ENCODE measurements around the gene RAB12.
A peak's percentile ranks its signal among the peaks of the same experiment; 100 is the strongest.

RAB12 gene

DNA sequence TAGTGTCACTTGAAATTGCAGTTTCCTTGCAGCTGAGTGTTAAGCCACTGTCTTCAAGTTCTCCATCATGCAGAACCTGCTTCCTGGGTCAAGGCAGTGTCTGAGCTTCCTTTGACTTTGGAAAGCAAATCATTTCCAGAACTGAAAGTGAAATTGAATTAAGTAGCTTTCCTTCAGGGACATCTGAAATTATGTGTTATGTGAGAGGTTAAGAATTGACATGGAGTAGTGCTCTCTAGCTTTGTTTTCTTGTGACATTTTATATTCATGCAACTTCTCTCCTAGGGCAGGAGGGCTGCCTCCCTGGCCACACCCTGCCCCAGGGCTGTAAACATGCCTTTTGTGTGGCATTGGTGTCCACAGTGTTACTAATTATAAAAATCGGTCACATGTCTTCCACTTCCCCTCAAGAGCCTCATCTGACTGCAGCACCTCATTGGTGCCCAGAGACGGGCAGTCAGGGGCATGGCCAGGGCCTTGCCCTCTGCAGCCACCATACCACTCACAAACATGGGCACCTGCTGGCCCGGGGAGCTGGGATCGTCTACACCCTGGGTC, 14.4 kb downstream of the RAB12 start:
- TF ChIP-seq, protein P1, sequence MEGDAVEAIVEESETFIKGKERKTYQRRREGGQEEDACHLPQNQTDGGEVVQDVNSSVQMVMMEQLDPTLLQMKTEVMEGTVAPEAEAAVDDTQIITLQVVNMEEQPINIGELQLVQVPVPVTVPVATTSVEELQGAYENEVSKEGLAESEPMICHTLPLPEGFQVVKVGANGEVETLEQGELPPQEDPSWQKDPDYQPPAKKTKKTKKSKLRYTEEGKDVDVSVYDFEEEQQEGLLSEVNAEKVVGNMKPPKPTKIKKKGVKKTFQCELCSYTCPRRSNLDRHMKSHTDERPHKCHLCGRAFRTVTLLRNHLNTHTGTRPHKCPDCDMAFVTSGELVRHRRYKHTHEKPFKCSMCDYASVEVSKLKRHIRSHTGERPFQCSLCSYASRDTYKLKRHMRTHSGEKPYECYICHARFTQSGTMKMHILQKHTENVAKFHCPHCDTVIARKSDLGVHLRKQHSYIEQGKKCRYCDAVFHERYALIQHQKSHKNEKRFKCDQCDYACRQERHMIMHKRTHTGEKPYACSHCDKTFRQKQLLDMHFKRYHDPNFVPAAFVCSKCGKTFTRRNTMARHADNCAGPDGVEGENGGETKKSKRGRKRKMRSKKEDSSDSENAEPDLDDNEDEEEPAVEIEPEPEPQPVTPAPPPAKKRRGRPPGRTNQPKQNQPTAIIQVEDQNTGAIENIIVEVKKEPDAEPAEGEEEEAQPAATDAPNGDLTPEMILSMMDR (IDR thresholded peaks at IDR 0.05), result no peak
- H3K9me3 Mint-ChIP-seq, result peaks cover 24% of the 10 kb centered on the region
- peaks cover 69% of the 10 kb centered on the region for H3K36me3 Mint-ChIP-seq (ENCODE audit: low read depth)
- no peak for DNase-seq
- no peak overlapping the region for H3K4me3 Mint-ChIP-seq
- H3K4me1 Mint-ChIP-seq, result peaks cover 4% of the 10 kb centered on the region
- H3K27ac Mint-ChIP-seq, result no peak overlapping the region
- H3K27me3 Mint-ChIP-seq (ENCODE audit: low read depth, poor library complexity), result no peaks in the 10 kb centered on the region

GRCh38 chr18:8625461-8626092, 16.3 kb downstream of the RAB12 start:
- TF ChIP-seq, protein P1 (IDR thresholded peaks at IDR 0.05), result no peak
- peak overlapping the region; percentile 82 for H3K27ac Mint-ChIP-seq
- no peaks in the 10 kb centered on the region for H3K27me3 Mint-ChIP-seq (ENCODE audit: low read depth, poor library complexity)
- peaks cover 55% of the 10 kb centered on the region for H3K36me3 Mint-ChIP-seq (ENCODE audit: low read depth)
- peaks cover 18% of the 10 kb centered on the region for H3K9me3 Mint-ChIP-seq
- DNase-seq, result no peak
- peaks cover 4% of the 10 kb centered on the region for H3K4me1 Mint-ChIP-seq
- no peak overlapping the region for H3K4me3 Mint-ChIP-seq

- TF ChIP-seq, protein P1 (IDR thresholded peaks at IDR 0.05), result no peak
- H3K27me3 Mint-ChIP-seq (ENCODE audit: low read depth, poor library complexity), result no peaks in the 10 kb centered on the region
- peaks cover 45% of the 10 kb centered on the region for H3K36me3 Mint-ChIP-seq (ENCODE audit: low read depth)
- H3K4me1 Mint-ChIP-seq, result peaks cover 4% of the 10 kb centered on the region
- no peak overlapping the region for H3K4me3 Mint-ChIP-seq
- no peak for DNase-seq
- H3K9me3 Mint-ChIP-seq, result peaks cover 9% of the 10 kb centered on the region
- H3K27ac Mint-ChIP-seq, result peak overlapping the region; percentile 42
Measured at GRCh38 chr18:8626414-8627106, 17.3 kb downstream of the RAB12 start.

DNA sequence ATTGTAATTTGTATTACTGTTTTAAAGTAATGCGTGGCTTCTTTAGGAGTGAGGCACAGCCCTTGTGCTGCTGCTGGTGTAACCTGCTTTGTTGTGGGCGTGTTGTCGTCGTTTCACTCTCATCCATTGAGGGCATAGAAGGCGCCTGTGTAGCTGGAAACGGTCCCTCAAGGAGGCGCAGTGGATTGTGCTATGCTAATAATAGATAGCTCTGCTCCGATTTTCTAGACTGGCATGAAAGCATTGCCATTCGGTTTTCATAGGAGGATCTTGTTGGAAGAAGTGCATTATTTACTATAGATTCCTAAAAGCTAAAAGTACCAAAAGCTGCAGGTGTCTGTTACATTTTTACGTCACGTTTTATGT, 17.9 kb downstream of the RAB12 start:
- peaks cover 3% of the 10 kb centered on the region for H3K4me1 Mint-ChIP-seq
- H3K27me3 Mint-ChIP-seq (ENCODE audit: low read depth, poor library complexity), result no peaks in the 10 kb centered on the region
- no peak overlapping the region for H3K27ac Mint-ChIP-seq
- TF ChIP-seq, protein P1 (IDR thresholded peaks at IDR 0.05), result no peak
- peaks cover 4% of the 10 kb centered on the region for H3K9me3 Mint-ChIP-seq
- H3K4me3 Mint-ChIP-seq, result no peak overlapping the region
- DNase-seq, result no peak
- H3K36me3 Mint-ChIP-seq (ENCODE audit: low read depth), result peaks cover 40% of the 10 kb centered on the region

- Mint-ChIP-seq H3K27me3 (ENCODE audit: low read depth, poor library complexity) (no peaks in the 10 kb centered on the region), H3K4me3 (no peak overlapping the region), H3K4me1 (no peaks in the 10 kb centered on the region), H3K9me3 (no peaks in the 10 kb centered on the region), H3K36me3 (ENCODE audit: low read depth) (peaks cover 38% of the 10 kb centered on the region), H3K27ac (no peak overlapping the region)
- no peak for DNase-seq
- TF ChIP-seq, protein P1 (IDR thresholded peaks at IDR 0.05), result no peak
Measured at GRCh38 chr18:8627540-8627939, 18.3 kb downstream of the RAB12 start.

Data from nephron progenitor cell (in vitro differentiated cells).